Thymus (tissue), 11 donors: ENCODE data around the gene WDR90. TPM values are rescaled to one million over a fixed set of nuclear protein-coding genes. Genes with fewer than 3 reads are reported as not detected.
"Not testable (repeated sequence)": the region's sequence is repeated elsewhere in the genome, so short reads cannot be mapped to it uniquely, and the experiment has no call there.

Experiments
- DNase-seq, 9 donors: peaks; one replicate each; pipeline ENCODE4 v3.0.0-alpha.2; 2013; ENCODE audit warnings: low spot score in 9 of 9, low read depth in 6 of 9, missing footprints in 1 of 9
- H3K27ac ChIP-seq, 2 donors: one replicate each; pipeline ENCODE4 v1.5.1; 2013; ENCODE audit warnings: control low read depth in 1 of 2, low read depth in 1 of 2, low read length in 1 of 2, mild to moderate bottlenecking in 1 of 2, moderate library complexity in 1 of 2
- H3K27me3 ChIP-seq, 2 donors: one replicate each; pipeline ENCODE4 v1.5.1; 2013; ENCODE audit warnings: low read length in 1 of 2; ENCODE audit not compliant: control insufficient read depth in 2 of 2, insufficient read depth in 1 of 2
- H3K36me3 ChIP-seq, 2 donors: one replicate each; pipeline ENCODE4 v1.5.1; 2013; ENCODE audit warnings: low read length in 1 of 2, mild to moderate bottlenecking in 1 of 2, moderate library complexity in 1 of 2; ENCODE audit not compliant: control insufficient read depth in 2 of 2, insufficient read depth in 2 of 2
- H3K4me1 ChIP-seq, 2 donors: one replicate each; pipeline ENCODE4 v1.5.1; 2013; ENCODE audit warnings: low read length in 2 of 2; ENCODE audit not compliant: control insufficient read depth in 2 of 2, insufficient read depth in 2 of 2
- H3K4me3 ChIP-seq, 2 donors: one replicate each; pipeline ENCODE4 v1.5.1; 2013; ENCODE audit warnings: low read length in 2 of 2, control low read depth in 1 of 2, mild to moderate bottlenecking in 1 of 2
- H3K9me3 ChIP-seq, 2 donors: one replicate each; pipeline ENCODE4 v1.5.1; 2013; ENCODE audit warnings: low read length in 1 of 2, mild to moderate bottlenecking in 1 of 2; ENCODE audit not compliant: control insufficient read depth in 2 of 2, insufficient read depth in 1 of 2
- WGBS: extraction: QIAGEN DNeasy Blood & Tissue Kit; methylation state at CpG from one replicate; pipeline ENCODE4 v1.1.7; 2013; 5-methylcytosine and 5-hydroxymethylcytosine counted together
- polyA plus RNA-seq: library from polyadenylated mRNA; stranded (reverse); fragments of 200-250 nt; gene quantifications from one replicate; pipeline ENCODE4 v1.2.3, GENCODE V29; 2013
- total RNA-seq: library from RNA; stranded (reverse); fragments of 120-200 nt; gene quantifications from one replicate; pipeline ENCODE4 v1.2.4, GENCODE V29; 2013
- donor health status: healthy.

The WDR90 gene
- total and polyA plus RNA-seq, 2 donors: 10.1 to 22.6 TPM

DNA sequence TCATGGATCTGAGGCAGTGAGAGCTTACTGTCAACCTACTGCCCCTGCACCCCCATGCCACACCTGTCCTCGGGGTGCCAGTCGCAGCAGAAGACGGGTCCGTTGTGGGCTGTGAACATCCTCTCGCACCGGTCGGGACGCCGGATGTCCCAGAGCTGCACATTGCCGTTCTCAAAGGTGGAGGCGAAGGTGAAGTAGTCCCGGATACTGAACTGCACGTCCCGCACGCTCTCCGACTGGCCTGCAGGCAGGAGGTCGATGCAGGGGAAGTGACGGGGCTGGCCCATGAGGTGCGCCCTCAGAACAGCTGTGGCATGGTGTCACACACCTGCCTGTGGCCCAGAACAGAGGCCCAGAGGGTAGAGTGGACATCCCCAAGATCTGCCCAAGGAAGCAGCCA, 38.3 kb downstream of the WDR90 start:
- no peak for DNase-seq

DNA sequence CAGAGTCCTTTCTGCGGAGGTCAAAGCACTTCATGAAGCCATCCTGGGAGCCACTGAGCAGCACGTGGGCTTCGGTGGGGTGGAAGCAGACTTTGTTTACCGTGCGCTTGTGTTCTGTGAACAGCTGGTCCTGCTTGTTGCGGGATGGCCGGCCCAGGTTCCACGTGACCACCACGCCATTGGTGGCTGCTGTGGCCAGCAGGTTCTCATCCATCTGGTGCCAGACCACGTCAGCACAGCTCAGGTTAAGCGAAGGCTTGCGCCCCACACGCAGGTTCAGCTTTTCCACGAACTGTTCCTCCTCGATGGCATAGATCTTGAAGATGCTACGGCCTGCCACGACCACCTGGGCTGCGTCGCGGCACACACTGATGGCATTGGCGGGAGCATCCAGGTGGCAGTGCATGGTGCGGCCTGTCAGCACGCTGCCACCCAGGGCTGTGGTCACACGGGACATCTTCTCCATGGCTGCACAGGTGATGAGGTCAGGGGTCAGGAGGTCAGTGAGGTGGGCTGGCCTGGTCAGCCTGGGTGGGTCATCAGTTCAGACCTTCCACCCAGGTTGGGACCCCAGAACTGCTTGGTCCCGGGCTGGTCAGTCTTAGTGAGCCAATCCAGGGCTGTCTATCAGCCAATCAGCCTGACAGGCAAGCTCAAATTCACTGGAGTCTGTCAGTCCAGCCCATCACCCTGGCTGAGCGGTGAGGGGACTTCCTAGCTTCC, 40.2 kb downstream of the WDR90 start:
- peaks cover 16 to 20% of the 10 kb centered on the region in 2 donors for H3K36me3 ChIP-seq
- DNase-seq: no peak
- 90% methylated on average over 26 of the region's 26 CpGs for WGBS
- no peaks in the 10 kb centered on the region for H3K9me3 ChIP-seq
- peaks cover 29 to 30% of the 10 kb centered on the region in 2 donors for H3K4me1 ChIP-seq
- peak overlapping the region in 1 of 2 donors; percentile 76 for H3K27ac ChIP-seq
- H3K27me3 ChIP-seq: peaks cover 28 to 35% of the 10 kb centered on the region in 2 donors
- H3K4me3 ChIP-seq: peak overlapping the region; percentile 80 to 91

More for the DNA sequence above, 38.3 kb downstream of the WDR90 start:
- Histone ChIP-seq H3K36me3 (peaks cover 23 to 26% of the 10 kb centered on the region in 2 donors), H3K4me3 (no peak overlapping the region), H3K27me3 (peaks cover 10 to 17% of the 10 kb centered on the region in 2 donors), H3K27ac (no peak overlapping the region), H3K4me1 (peaks cover 22 to 36% of the 10 kb centered on the region in 2 donors), H3K9me3 (no peaks in the 10 kb centered on the region)
- 95% methylated on average over 19 of the region's 19 CpGs for WGBS

DNA sequence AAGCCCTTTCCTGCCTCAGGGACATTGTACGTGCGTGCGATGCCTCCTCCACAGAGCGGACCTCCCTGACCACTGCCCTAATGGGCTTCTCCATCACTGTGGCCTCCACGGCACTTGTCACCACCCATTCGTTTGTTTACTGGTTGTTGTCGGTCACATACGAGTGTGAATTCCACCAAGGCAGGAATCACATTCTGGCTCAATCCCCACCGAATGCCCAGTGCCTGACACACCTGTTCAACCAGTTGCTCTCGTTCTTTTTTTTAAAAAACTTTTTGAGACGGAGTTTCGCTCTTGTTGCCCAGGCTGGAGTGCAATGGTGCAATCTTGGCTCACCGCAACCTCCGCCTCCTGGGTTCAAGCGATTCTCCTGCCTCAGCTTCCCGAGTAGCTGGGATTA, 42.1 kb downstream of the WDR90 start:
- not testable (repeated sequence) for H3K4me3 ChIP-seq, H3K27ac ChIP-seq, DNase-seq
- Histone ChIP-seq H3K27me3 (peaks cover 46 to 54% of the 10 kb centered on the region in 2 donors), H3K9me3 (peaks cover 0 to 10% of the 10 kb centered on the region in 2 donors), H3K36me3 (peaks cover 11 to 16% of the 10 kb centered on the region in 2 donors), H3K4me1 (peaks cover 35 to 41% of the 10 kb centered on the region in 2 donors)
- WGBS: 91% methylated on average over 16 of the region's 16 CpGs

DNA sequence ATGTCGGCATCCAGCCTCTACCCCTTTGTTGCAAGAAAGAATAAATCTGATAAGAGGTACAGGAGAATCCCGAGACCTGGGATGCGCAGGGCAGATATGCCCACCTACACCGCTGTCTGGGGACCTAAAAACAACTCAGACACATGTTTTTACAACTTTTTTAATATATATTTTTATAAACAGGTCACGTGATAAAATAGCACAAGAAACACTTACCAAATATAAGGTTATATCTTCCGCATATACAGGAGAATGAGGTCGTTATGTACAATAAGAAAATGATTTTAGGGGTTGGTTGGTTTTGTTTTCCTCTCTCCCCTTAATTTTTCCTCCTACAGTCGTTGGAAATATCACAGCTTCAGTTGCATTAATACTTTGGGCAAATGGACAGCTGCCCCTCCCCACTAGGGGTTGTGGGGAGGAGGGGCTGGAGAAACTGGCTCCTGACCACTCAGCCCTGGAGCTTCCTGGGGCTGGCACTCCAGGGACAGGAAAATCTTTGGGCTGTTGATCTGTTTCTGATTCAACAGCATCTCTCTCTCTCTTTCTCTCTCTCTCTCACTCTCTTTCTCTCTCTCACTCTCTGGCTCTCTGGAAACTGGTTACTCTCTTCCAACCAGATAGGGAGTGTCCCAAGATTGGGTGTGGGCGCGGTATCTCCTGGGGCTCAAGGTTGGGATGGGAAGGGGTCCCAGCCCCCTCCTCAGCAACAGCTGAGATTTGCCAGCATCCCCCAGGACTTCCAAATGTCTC, 43.4 kb downstream of the WDR90 start:
- Histone ChIP-seq H3K4me1 (peaks cover 35 to 42% of the 10 kb centered on the region in 2 donors), H3K4me3 (no peak overlapping the region), H3K27me3 (peaks cover 55 to 65% of the 10 kb centered on the region in 2 donors), H3K9me3 (peaks cover 0 to 10% of the 10 kb centered on the region in 2 donors), H3K27ac (no peak overlapping the region), H3K36me3 (peaks cover 0 to 3% of the 10 kb centered on the region in 2 donors)
- WGBS: 76% methylated on average over 10 of the region's 10 CpGs
- DNase-seq: no peak

DNA sequence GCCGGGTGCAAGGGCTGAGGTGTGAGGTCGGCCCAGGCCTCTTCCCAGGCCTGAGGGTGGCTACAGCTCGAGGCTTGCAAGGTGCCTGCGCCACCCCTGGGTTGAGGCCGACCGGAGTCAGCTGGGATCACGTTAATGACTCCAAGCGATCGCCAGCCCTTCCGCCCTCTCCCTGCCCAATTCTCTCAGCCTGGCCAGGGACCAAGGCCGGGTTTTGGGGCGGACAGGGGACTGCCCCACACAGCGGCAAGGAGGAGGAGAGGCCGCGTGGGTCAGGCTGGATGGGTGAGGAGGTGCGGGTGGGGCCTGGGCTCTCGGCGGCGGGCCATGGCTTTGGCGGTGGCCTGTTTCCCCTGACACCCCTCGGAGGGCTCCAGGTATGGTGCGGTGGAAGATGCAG, 44.2 kb downstream of the WDR90 start:
- H3K9me3 ChIP-seq: peaks cover 0 to 10% of the 10 kb centered on the region in 2 donors
- no peak for DNase-seq
- peaks cover 35 to 42% of the 10 kb centered on the region in 2 donors for H3K4me1 ChIP-seq
- H3K36me3 ChIP-seq: no peaks in the 10 kb centered on the region
- H3K27ac ChIP-seq: no peak overlapping the region
- H3K4me3 ChIP-seq: no peak overlapping the region
- 53% methylated on average over 22 of the region's 22 CpGs for WGBS
- H3K27me3 ChIP-seq: peaks cover 55 to 74% of the 10 kb centered on the region in 2 donors

DNA sequence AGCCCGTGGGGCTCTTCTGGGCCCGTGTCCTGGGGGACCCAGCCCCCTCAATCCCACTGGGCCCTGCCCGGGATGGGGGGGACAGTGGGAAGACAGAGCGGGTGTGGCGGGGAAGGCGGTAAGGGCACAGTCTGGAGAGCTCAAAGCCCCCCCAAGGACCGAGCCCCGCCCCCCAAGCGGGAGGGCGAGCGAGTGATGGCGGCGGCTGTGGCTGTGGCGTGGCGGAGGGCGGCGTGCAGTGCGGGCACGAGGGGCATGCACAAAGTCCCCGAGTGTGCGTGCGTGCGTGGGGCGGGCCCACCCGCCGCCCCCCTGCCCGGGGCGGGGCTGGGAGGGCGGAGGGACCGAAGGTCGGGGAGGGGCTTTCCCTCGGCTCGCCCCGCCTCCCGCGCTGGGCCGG, 44.6 kb downstream of the WDR90 start:
- Histone ChIP-seq H3K36me3 (no peaks in the 10 kb centered on the region), H3K9me3 (peaks cover 0 to 10% of the 10 kb centered on the region in 2 donors), H3K4me3 (peak overlapping the region in 1 of 2 donors; percentile 54), H3K4me1 (peaks cover 35 to 38% of the 10 kb centered on the region in 2 donors), H3K27me3 (peaks cover 55 to 76% of the 10 kb centered on the region in 2 donors), H3K27ac (no peak overlapping the region)
- WGBS: 5% methylated on average over 37 of the region's 37 CpGs
- DNase-seq: no peak

DNA sequence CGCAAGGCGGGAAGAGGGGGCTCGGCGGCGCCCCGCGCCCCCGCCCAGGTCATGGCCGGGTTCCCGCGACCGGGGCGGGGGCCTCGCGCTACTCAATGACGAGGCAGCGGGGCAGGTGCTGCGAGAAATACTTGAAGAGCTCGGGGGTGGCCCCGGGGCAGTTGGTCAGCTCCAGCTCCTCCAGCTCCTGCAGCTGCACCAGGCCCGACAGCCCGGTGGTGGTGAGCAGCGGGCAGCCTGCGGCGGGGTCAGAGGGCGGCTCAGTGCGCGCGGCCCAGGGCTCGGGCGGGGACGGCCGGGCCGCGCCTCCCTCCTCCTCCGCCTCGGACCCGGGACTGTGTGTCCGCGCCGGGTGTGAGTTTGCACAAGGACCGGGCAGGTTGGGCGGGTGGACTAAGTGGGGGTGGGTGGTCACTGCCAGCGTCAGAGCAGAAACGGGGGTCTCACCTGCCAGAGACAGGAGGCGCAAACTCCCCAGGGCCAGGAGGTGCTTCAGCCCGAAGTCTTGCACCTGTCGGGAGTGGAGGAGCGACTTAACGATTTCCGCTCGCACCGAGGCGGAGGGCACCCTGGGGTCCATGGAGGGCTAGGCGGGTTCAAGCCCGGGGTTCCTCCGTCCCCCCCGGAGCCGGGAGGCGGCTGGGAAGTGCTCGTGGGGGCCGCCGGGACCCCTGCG, 45.2 kb downstream of the WDR90 start:
- Histone ChIP-seq H3K4me1 (peaks cover 30 to 33% of the 10 kb centered on the region in 2 donors), H3K9me3 (peaks cover 0 to 10% of the 10 kb centered on the region in 2 donors), H3K27me3 (peaks cover 55 to 82% of the 10 kb centered on the region in 2 donors), H3K4me3 (peak overlapping the region; percentile 40 to 54), H3K27ac (no peak overlapping the region), H3K36me3 (no peaks in the 10 kb centered on the region)
- 3% methylated on average over 64 of the region's 64 CpGs for WGBS
- peak in 1 of 9 donors; percentile 41 for DNase-seq

DNA sequence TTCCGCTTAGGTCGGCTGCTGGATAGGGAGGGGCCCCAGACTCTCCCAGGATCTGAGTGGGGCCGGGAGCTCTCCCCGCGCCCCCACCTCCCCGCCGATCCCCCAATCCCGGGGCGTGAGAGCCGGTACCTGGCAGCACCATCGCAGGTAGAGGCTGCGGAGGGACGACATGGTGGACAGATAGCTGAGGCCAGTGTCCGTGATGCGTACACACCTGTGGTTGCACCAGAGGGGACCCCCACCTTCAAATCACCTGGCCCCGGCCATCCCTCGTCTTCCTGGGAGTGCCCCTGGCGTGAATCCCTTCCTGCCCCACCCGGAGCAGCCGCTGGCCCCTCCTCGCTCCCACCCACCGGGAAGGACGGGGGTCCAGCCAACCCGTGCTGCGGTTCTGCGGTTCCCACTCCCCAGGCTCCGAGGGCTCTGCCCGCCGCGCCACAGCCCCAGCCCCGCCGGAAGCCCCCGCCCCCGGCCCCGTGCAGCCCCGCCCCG, 45.7 kb downstream of the WDR90 start:
- Histone ChIP-seq H3K36me3 (no peaks in the 10 kb centered on the region), H3K4me1 (peaks cover 24 to 29% of the 10 kb centered on the region in 2 donors), H3K27ac (peak overlapping the region in 1 of 2 donors; percentile 3), H3K9me3 (peaks cover 0 to 10% of the 10 kb centered on the region in 2 donors), H3K27me3 (peaks cover 58 to 87% of the 10 kb centered on the region in 2 donors), H3K4me3 (peak overlapping the region; percentile 40 to 54)
- DNase-seq: no peak
- 2% methylated on average over 37 of the region's 37 CpGs for WGBS
